ENCODE measurements around the gene FARP1. TPM values are rescaled to one million over a fixed set of nuclear protein-coding genes. Genes with fewer than 3 reads are reported as not detected.

Gene FARP1
- total and polyA plus RNA-seq, 2 of the 13 experiments (the other 11 are each of a cell fraction or from before 2014, with no cell fraction given): 70.6 to 126 TPM

- H4K20me1 ChIP-seq (ENCODE audit: insufficient read depth, low read length): peaks cover 62% of the 10 kb centered on the region
- peak overlapping the region; percentile 53 for H3K27ac ChIP-seq (ENCODE audit: extremely low read length, insufficient read depth, low read length)
- in situ Hi-C loops (cut with HindIII; ENCODE audit: extremely low pct_ligation_motif_present, low pct_unique_long_range_greater_than_20kb): no loop called here
- WGBS (ENCODE audit: low lambda C conversion rate): 97% methylated on average over 8 of the region's 8 CpGs
- CTCF ChIA-PET (ENCODE audit: low intra/inter-chr PET ratio, low total read pairs): no interaction called here
- ATAC-seq: no peak
- no peak for DNase-seq (ENCODE audit: low spot score)
- BruUV-seq (replicated peaks): no TSS peak
- peak overlapping the region; percentile 37; the same call in 1 of the 2 replicates for H3K4me2 ChIP-seq (ENCODE audit: low read depth, low read length)
- H2AFZ ChIP-seq (ENCODE audit: low read length): no peak overlapping the region
- TF ChIP-seq ZBTB49 (CRISPR knock-in tag; IDR thresholded peaks at IDR 0.05; ENCODE audit: borderline replicate concordance): no peak
- TF ChIP-seq ZBTB38 (CRISPR knock-in tag; IDR thresholded peaks at IDR 0.05): peak; percentile 53; the same call in 1 of the 2 replicates
- peaks cover 28% of the 10 kb centered on the region; the same call in 1 of the 2 replicates for H3K9me3 ChIP-seq (ENCODE audit: low read length)
- peaks cover 96% of the 10 kb centered on the region for H3K79me2 ChIP-seq (ENCODE audit: insufficient read depth, low read length)
- H3K4me1 ChIP-seq (ENCODE audit: insufficient read depth, low read length): peaks cover 58% of the 10 kb centered on the region
- H3K27me3 ChIP-seq (ENCODE audit: control insufficient read depth in 1 of 2, insufficient read depth in 2 of 2, low read length in 2 of 2): no peaks in the 10 kb centered on the region
- intact Hi-C loops (cut with micrococcal nuclease; ENCODE audit: unreplicated experiment): loop anchor here (10.0 kb wide), 1 partner anchor 644 kb away; no protein-coding TSS in a partner anchor
- no peak for FAIRE-seq
- POLR2A ChIA-PET: interaction anchor here (1.8 kb wide), 1 partner anchor 65 kb away, joined by 6 read pairs; no protein-coding TSS in a partner anchor
- no peak overlapping the region for H3K9ac ChIP-seq (ENCODE audit: insufficient read depth, low read depth, low read length)
- H3K4me3 ChIP-seq (replicated peaks in 1 of 3; ENCODE audit: insufficient read depth in 1 of 3, low read depth in 2 of 3, low read length in 3 of 3): no peak overlapping the region
- peaks cover 6 to 27% of the 10 kb centered on the region in 2 experiments; a peak in 4 of 5 replicates for H3K36me3 ChIP-seq (replicated peaks in 1 of 2; ENCODE audit: control insufficient read depth in 1 of 2, insufficient read depth in 2 of 2, low read length in 2 of 2)
Observed at GRCh38 chr13:98201189-98201588, 58.3 kb downstream of the FARP1 start.

GRCh38 chr13:98201984-98202383 lies 59.1 kb downstream of the FARP1 start:
- H4K20me1 ChIP-seq (ENCODE audit: insufficient read depth, low read length): peaks cover 62% of the 10 kb centered on the region
- ChIA-PET POLR2A (interaction anchor here (0.8 to 1.6 kb wide), 2 partner anchors 8 to 64 kb away, joined by 3 to 6 read pairs; no protein-coding TSS in a partner anchor), CTCF (ENCODE audit: low intra/inter-chr PET ratio, low total read pairs) (no interaction called here)
- H3K27ac ChIP-seq (ENCODE audit: extremely low read length, insufficient read depth, low read length): peak overlapping the region; percentile 53
- peaks cover 28% of the 10 kb centered on the region; the same call in 1 of the 2 replicates for H3K9me3 ChIP-seq (ENCODE audit: low read length)
- no peak overlapping the region for H3K4me3 ChIP-seq (replicated peaks in 1 of 3; ENCODE audit: insufficient read depth in 1 of 3, low read depth in 2 of 3, low read length in 3 of 3)
- H3K36me3 ChIP-seq (replicated peaks in 1 of 2; ENCODE audit: control insufficient read depth in 1 of 2, insufficient read depth in 2 of 2, low read length in 2 of 2): peaks cover 7 to 27% of the 10 kb centered on the region in 2 experiments; a peak in 4 of 5 replicates
- no TSS peak for BruUV-seq (replicated peaks)
- FAIRE-seq: peak; percentile 76
- peaks cover 64% of the 10 kb centered on the region for H3K4me1 ChIP-seq (ENCODE audit: insufficient read depth, low read length)
- peaks cover 96% of the 10 kb centered on the region for H3K79me2 ChIP-seq (ENCODE audit: insufficient read depth, low read length)
- 15% methylated on average over 6 of the region's 6 CpGs for WGBS (ENCODE audit: low lambda C conversion rate)
- peak; percentile 76 for ATAC-seq
- 0 out of 2 replicates have a peak overlapping the region, but pooled peaks have one; percentile 10 for H3K9ac ChIP-seq (ENCODE audit: insufficient read depth, low read depth, low read length)
- no peaks in the 10 kb centered on the region for H3K27me3 ChIP-seq (ENCODE audit: control insufficient read depth in 1 of 2, insufficient read depth in 2 of 2, low read length in 2 of 2)
- intact Hi-C loops (cut with micrococcal nuclease; ENCODE audit: unreplicated experiment) (loop anchor here (10.0 kb wide), 1 partner anchor 643 kb away; no protein-coding TSS in a partner anchor), in situ Hi-C loops (cut with HindIII; ENCODE audit: extremely low pct_ligation_motif_present, low pct_unique_long_range_greater_than_20kb) (no loop called here)
- peak; percentile 59 for DNase-seq (ENCODE audit: low spot score)
- peak overlapping the region; percentile 50 for H3K4me2 ChIP-seq (ENCODE audit: low read depth, low read length)
- no peak overlapping the region for H2AFZ ChIP-seq (ENCODE audit: low read length)
- TF ChIP-seq NR2F6 (IDR thresholded peaks at IDR 0.05) (peak; percentile 84), NR2F6 (CRISPR knock-in tag; IDR thresholded peaks at IDR 0.05) (peak; percentile 88), FOXA3 (CRISPR knock-in tag; IDR thresholded peaks at IDR 0.05) (peak; percentile 25; the same call in 1 of the 2 replicates), KDM2A (CRISPR knock-in tag; IDR thresholded peaks at IDR 0.05; ENCODE audit: borderline replicate concordance, low read depth) (peak; percentile 25; the same call in 1 of the 2 replicates), ZBTB38 (CRISPR knock-in tag; IDR thresholded peaks at IDR 0.05) (peak; percentile 51; the same call in 1 of the 2 replicates), MAZ (IDR thresholded peaks at IDR 0.05; ENCODE audit: borderline replicate concordance, low read depth, low read length) (no peak), MAZ (CRISPR knock-in tag; IDR thresholded peaks at IDR 0.05; ENCODE audit: low read depth) (no peak), RXRA (CRISPR knock-in tag; IDR thresholded peaks at IDR 0.05) (peak; percentile 70; the same call in 1 of the 2 replicates), NAIF1 (CRISPR knock-in tag; IDR thresholded peaks at IDR 0.05; ENCODE audit: borderline replicate concordance) (no peak)
- TF ChIP-seq, protein P1, sequence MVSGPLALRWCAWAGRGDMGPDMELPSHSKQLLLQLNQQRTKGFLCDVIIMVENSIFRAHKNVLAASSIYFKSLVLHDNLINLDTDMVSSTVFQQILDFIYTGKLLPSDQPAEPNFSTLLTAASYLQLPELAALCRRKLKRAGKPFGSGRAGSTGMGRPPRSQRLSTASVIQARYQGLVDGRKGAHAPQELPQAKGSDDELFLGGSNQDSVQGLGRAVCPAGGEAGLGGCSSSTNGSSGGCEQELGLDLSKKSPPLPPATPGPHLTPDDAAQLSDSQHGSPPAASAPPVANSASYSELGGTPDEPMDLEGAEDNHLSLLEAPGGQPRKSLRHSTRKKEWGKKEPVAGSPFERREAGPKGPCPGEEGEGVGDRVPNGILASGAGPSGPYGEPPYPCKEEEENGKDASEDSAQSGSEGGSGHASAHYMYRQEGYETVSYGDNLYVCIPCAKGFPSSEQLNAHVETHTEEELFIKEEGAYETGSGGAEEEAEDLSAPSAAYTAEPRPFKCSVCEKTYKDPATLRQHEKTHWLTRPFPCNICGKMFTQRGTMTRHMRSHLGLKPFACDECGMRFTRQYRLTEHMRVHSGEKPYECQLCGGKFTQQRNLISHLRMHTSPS (CRISPR knock-in tag; IDR thresholded peaks at IDR 0.05; ENCODE audit: low read depth): peak; percentile 56; the same call in 1 of the 2 replicates
- TF ChIP-seq, protein P2, sequence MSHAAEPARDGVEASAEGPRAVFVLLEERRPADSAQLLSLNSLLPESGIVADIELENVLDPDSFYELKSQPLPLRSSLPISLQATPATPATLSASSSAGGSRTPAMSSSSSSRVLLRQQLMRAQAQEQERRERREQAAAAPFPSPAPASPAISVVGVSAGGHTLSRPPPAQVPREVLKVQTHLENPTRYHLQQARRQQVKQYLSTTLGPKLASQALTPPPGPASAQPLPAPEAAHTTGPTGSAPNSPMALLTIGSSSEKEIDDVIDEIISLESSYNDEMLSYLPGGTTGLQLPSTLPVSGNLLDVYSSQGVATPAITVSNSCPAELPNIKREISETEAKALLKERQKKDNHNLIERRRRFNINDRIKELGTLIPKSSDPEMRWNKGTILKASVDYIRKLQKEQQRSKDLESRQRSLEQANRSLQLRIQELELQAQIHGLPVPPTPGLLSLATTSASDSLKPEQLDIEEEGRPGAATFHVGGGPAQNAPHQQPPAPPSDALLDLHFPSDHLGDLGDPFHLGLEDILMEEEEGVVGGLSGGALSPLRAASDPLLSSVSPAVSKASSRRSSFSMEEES (CRISPR knock-in tag; IDR thresholded peaks at IDR 0.05): 0 out of 2 replicates have a peak, but pooled peaks have one; percentile 37

Data from HepG2 (cell line).